Fibroblast of lung (primary cell): ENCODE results near the gene TOR1AIP2.

Experiments used
- EZH2 ChIP-seq: IDR thresholded peaks from 2 replicates; pipeline ENCODE4 v1.5.1; 2012; ENCODE audit warnings: low read length, control low read depth, mild to moderate bottlenecking; ENCODE audit errors: missing control alignments
- TF ChIP-seq, protein P1 (sequence below), 2 donors: IDR thresholded peaks in 1 of 2; conservative IDR thresholded peaks in 1 of 2; 1 replicate in 1 of 2; 2 replicates in 1 of 2; pipeline ENCODE4 v1.5.1; 2011 to 2012; ENCODE audit warnings: low read length in 2 of 2, control low read depth in 1 of 2, inconsistent platforms in 1 of 2, low read depth in 1 of 2, mild to moderate bottlenecking in 1 of 2

GRCh38 chr1:179831225-179831624 lies 46.4 kb downstream of the TOR1AIP2 start:
- no peak for TF ChIP-seq EZH2
- TF ChIP-seq, protein P1, sequence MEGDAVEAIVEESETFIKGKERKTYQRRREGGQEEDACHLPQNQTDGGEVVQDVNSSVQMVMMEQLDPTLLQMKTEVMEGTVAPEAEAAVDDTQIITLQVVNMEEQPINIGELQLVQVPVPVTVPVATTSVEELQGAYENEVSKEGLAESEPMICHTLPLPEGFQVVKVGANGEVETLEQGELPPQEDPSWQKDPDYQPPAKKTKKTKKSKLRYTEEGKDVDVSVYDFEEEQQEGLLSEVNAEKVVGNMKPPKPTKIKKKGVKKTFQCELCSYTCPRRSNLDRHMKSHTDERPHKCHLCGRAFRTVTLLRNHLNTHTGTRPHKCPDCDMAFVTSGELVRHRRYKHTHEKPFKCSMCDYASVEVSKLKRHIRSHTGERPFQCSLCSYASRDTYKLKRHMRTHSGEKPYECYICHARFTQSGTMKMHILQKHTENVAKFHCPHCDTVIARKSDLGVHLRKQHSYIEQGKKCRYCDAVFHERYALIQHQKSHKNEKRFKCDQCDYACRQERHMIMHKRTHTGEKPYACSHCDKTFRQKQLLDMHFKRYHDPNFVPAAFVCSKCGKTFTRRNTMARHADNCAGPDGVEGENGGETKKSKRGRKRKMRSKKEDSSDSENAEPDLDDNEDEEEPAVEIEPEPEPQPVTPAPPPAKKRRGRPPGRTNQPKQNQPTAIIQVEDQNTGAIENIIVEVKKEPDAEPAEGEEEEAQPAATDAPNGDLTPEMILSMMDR (conservative IDR thresholded peaks at IDR 0.05 in 1 of 2, IDR thresholded peaks at IDR 0.05 in 1 of 2; ENCODE audit: low read depth in 1 of 2, low read length in 2 of 2) = no peak
